SK-N-SH (cell line): ENCODE results near the gene ATRN.

Experiments used
- EP300 ChIP-seq, 2 experiments: IDR thresholded peaks; 2 replicates each; pipeline versions ENCODE4 v1.4.0 to v1.6.1; 2012; ENCODE audit warnings: borderline replicate concordance in 1 of 2, low read depth in 1 of 2, low read length in 1 of 2
- FOXJ3 ChIP-seq: sonication (generic); formaldehyde crosslinking; IDR thresholded peaks from 2 replicates; pipeline ENCODE4 v1.5.1; 2020; ENCODE audit warnings: mild to moderate bottlenecking, missing genetic modification reagents
- POLR2AphosphoS5 ChIP-seq: IDR thresholded peaks from 2 replicates; pipeline ENCODE4 v1.6.1; 2012; ENCODE audit warnings: low read depth, low read length
- REST ChIP-seq: IDR thresholded peaks from 2 replicates; pipeline ENCODE4 v1.6.1; 2012; ENCODE audit warnings: mild to moderate bottlenecking, low read depth, low read length, moderate library complexity
- TF ChIP-seq, protein P1 (sequence below): fragments of 200-600 bp; sonication (generic); IDR thresholded peaks from 2 replicates; pipeline ENCODE4 v1.6.1; 2017; ENCODE audit warnings: antibody characterized with exemption, mild to moderate bottlenecking, moderate library complexity
- TF ChIP-seq, protein P2 (sequence below): IDR thresholded peaks from 2 replicates; pipeline ENCODE4 v1.4.0; 2012; ENCODE audit warnings: low read depth, borderline replicate concordance

DNA sequence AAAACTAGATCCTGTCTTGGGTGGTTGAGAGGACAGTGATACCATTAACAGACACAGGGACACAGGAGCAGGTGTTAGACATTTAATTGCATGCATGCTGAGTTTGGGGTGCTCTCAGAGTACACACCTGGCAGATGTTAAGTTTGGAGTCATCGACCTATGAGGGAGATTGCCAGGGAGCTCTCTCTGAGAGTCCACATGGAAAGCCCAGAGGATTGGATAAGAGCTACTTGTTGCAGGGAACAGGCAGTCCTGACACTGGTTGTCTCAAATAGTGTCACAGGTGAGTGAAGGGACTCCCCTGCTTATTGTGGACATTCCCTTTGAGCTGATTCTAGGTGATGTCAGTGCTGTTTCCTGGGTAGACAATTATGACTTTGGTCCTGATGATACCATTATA lies 3.1 kb downstream of the ATRN start:
- TF ChIP-seq FOXJ3 (CRISPR knock-in tag) (no peak), REST (no peak), EP300 (IDR thresholded peaks at IDR 0.05; ENCODE audit: borderline replicate concordance in 1 of 2, low read depth in 1 of 2, low read length in 1 of 2) (no peak), POLR2AphosphoS5 (no peak)
- TF ChIP-seq, protein P1, sequence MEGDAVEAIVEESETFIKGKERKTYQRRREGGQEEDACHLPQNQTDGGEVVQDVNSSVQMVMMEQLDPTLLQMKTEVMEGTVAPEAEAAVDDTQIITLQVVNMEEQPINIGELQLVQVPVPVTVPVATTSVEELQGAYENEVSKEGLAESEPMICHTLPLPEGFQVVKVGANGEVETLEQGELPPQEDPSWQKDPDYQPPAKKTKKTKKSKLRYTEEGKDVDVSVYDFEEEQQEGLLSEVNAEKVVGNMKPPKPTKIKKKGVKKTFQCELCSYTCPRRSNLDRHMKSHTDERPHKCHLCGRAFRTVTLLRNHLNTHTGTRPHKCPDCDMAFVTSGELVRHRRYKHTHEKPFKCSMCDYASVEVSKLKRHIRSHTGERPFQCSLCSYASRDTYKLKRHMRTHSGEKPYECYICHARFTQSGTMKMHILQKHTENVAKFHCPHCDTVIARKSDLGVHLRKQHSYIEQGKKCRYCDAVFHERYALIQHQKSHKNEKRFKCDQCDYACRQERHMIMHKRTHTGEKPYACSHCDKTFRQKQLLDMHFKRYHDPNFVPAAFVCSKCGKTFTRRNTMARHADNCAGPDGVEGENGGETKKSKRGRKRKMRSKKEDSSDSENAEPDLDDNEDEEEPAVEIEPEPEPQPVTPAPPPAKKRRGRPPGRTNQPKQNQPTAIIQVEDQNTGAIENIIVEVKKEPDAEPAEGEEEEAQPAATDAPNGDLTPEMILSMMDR, result no peak
- TF ChIP-seq, protein P2, sequence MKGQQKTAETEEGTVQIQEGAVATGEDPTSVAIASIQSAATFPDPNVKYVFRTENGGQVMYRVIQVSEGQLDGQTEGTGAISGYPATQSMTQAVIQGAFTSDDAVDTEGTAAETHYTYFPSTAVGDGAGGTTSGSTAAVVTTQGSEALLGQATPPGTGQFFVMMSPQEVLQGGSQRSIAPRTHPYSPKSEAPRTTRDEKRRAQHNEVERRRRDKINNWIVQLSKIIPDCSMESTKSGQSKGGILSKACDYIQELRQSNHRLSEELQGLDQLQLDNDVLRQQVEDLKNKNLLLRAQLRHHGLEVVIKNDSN, result no peak
